ENCODE data around the gene RBMS3.

DNA sequence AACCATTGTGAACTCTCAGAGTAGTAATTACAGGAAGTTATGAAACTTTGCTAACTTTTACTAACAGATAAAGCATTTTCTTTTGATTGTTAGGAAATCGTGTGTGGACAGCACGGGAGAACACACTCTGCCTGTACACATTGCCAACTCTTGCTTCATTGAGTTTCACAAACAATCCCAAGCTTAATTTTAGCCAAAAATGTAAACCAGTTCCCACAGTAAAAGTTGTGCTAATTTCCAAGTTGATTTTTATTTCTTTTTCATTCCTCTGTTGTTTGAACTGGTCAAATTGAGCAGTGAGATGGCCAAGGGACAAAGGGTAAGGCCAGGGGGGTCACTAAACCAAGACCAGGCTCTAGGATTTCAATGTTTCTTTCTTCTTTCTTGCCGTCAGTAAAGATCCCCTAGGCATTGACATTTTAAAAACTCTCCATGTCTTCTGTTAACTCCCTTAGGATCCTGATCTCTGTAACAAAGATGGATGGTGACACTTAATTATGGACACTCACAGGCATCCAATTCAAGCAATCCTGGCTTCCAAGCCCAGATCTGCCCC, 414.9 kb downstream of the RBMS3 start:
- TF ChIP-seq, protein P1, sequence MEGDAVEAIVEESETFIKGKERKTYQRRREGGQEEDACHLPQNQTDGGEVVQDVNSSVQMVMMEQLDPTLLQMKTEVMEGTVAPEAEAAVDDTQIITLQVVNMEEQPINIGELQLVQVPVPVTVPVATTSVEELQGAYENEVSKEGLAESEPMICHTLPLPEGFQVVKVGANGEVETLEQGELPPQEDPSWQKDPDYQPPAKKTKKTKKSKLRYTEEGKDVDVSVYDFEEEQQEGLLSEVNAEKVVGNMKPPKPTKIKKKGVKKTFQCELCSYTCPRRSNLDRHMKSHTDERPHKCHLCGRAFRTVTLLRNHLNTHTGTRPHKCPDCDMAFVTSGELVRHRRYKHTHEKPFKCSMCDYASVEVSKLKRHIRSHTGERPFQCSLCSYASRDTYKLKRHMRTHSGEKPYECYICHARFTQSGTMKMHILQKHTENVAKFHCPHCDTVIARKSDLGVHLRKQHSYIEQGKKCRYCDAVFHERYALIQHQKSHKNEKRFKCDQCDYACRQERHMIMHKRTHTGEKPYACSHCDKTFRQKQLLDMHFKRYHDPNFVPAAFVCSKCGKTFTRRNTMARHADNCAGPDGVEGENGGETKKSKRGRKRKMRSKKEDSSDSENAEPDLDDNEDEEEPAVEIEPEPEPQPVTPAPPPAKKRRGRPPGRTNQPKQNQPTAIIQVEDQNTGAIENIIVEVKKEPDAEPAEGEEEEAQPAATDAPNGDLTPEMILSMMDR (IDR thresholded peaks at IDR 0.05) = no peak
- TF ChIP-seq POLR2AphosphoS5 (IDR thresholded peaks at IDR 0.05) (peak; percentile 94), EP300 (IDR thresholded peaks at IDR 0.05) (peak; percentile 9), POLR2A (IDR thresholded peaks at IDR 0.05) (no peak)
